Uterus (tissue), 4 donors: ENCODE data around the gene SLC25A26. TPM values are rescaled to one million over a fixed set of nuclear protein-coding genes. Genes with fewer than 3 reads are reported as not detected.

Experiments
- DNase-seq, 2 donors: peaks; one replicate each; pipeline ENCODE4 v3.0.0-alpha.2; 2019 to 2020
- H3K27ac ChIP-seq, 2 donors: fragments of 200-600 bp; sonication (generic); 1 replicate in 1 of 2; 2 replicates in 1 of 2; pipeline ENCODE4 v1.5.1; 2016 to 2018
- H3K27me3 ChIP-seq, 2 donors: fragments of 200-600 bp; sonication (generic); one replicate each; pipeline ENCODE4 v1.5.1; 2018 to 2019; ENCODE audit warnings: control low read depth in 1 of 2
- H3K36me3 ChIP-seq, 2 donors: fragments of 200-600 bp; sonication (generic); one replicate each; pipeline ENCODE4 v1.5.1; 2019; ENCODE audit warnings: control low read depth in 1 of 2
- H3K4me1 ChIP-seq, 2 donors: fragments of 200-600 bp; sonication (generic); one replicate each; pipeline ENCODE4 v1.5.1; 2018 to 2019; ENCODE audit warnings: control low read depth in 1 of 2
- H3K4me3 ChIP-seq, 2 donors: fragments of 200-600 bp; sonication (generic); 1 replicate in 1 of 2; 2 replicates in 1 of 2; pipeline ENCODE4 v1.5.1; 2018 to 2019; ENCODE audit warnings: mild to moderate bottlenecking in 1 of 2
- H3K9me3 ChIP-seq, 2 donors: fragments of 200-600 bp; sonication (generic); one replicate each; pipeline ENCODE4 v1.5.1; 2019; ENCODE audit warnings: control low read depth in 1 of 2
- CTCF ChIP-seq, 4 experiments: fragments of 200-600 bp in 2 of 4; fragments of 450-650 bp in 2 of 4; sonication (generic) in 2 of 4; IDR thresholded peaks; one replicate each; pipeline ENCODE4 v1.5.1; 2016 to 2019; ENCODE audit warnings: antibody characterized with exemption in 4 of 4, mild to moderate bottlenecking in 2 of 4, moderate library complexity in 1 of 4
- POLR2A ChIP-seq, 2 donors: fragments of 450-650 bp; IDR thresholded peaks; one replicate each; pipeline ENCODE4 v1.6.1; 2016; ENCODE audit warnings: antibody characterized with exemption in 2 of 2, mild to moderate bottlenecking in 1 of 2, moderate library complexity in 1 of 2
- intact Hi-C: fragments of 100-400 bp; cut with DNase I; formaldehyde crosslinking; loops from one replicate; pipeline ENCODE4 v1.15.1; 2023; ENCODE audit warnings: low total_unique reads
- total RNA-seq, 4 donors: library from RNA; depleted of rRNA in 3 of 4; stranded (reverse); fragments of >200 nt in 3 of 4; gene quantifications; one replicate each; pipeline versions ENCODE4 v1.1.0 to v1.2.4, GENCODE V29; 2014 to 2023
- donor health status: DM: yes; HTN: yes; CAD: no.

Gene SLC25A26
- total RNA-seq, 4 donors from 2014 or later = 10.6 to 24.9 (median 17.8) TPM

- Histone ChIP-seq H3K4me1 (no peaks in the 10 kb centered on the region), H3K36me3 (no peaks in the 10 kb centered on the region)
- TF ChIP-seq CTCF (IDR thresholded peaks at IDR 0.05) (no peak), POLR2A (IDR thresholded peaks at IDR 0.05) (no peak)
Measured at GRCh38 chr3:66242788-66243464, 22.1 kb downstream of the SLC25A26 start.

GRCh38 chr3:66248641-66249040 lies 27.8 kb downstream of the SLC25A26 start:
- Histone ChIP-seq H3K9me3 (no peaks in the 10 kb centered on the region), H3K27me3 (no peaks in the 10 kb centered on the region), H3K36me3 (no peaks in the 10 kb centered on the region), H3K27ac (no peak overlapping the region), H3K4me3 (no peak overlapping the region), H3K4me1 (no peaks in the 10 kb centered on the region)
- DNase-seq = no peak
- TF ChIP-seq POLR2A (IDR thresholded peaks at IDR 0.05) (no peak), CTCF (IDR thresholded peaks at IDR 0.05) (no peak)
- intact Hi-C loops = no loop called here

More at GRCh38 chr3:66242788-66243464, 22.1 kb downstream of the SLC25A26 start:
- no peak overlapping the region for H3K4me3 ChIP-seq
- intact Hi-C loops = no loop called here
- no peaks in the 10 kb centered on the region for H3K9me3 ChIP-seq
- no peak overlapping the region for H3K27ac ChIP-seq
- H3K27me3 ChIP-seq = no peaks in the 10 kb centered on the region
- DNase-seq = no peak

GRCh38 chr3:66253790-66254620 lies 33.2 kb downstream of the SLC25A26 start:
- intact Hi-C loops = loop anchor here (10.0 kb wide), 1 partner anchor 561 kb away; no protein-coding TSS in a partner anchor

GRCh38 chr3:66255865-66256264 lies 35.1 kb downstream of the SLC25A26 start:
- no peak for TF ChIP-seq CTCF (IDR thresholded peaks at IDR 0.05)
- DNase-seq = no peak
- no peaks in the 10 kb centered on the region for H3K27me3 ChIP-seq
- no peaks in the 10 kb centered on the region for H3K4me1 ChIP-seq
- no peaks in the 10 kb centered on the region for H3K36me3 ChIP-seq
- intact Hi-C loops = loop anchor here (10.0 kb wide), 1 partner anchor 559 kb away; no protein-coding TSS in a partner anchor
- no peak overlapping the region for H3K27ac ChIP-seq
- no peaks in the 10 kb centered on the region for H3K9me3 ChIP-seq
- no peak overlapping the region for H3K4me3 ChIP-seq

More at GRCh38 chr3:66253790-66254620, 33.2 kb downstream of the SLC25A26 start:
- Histone ChIP-seq H3K36me3 (no peaks in the 10 kb centered on the region), H3K27ac (no peak overlapping the region), H3K9me3 (no peaks in the 10 kb centered on the region), H3K4me3 (no peak overlapping the region), H3K27me3 (no peaks in the 10 kb centered on the region), H3K4me1 (no peaks in the 10 kb centered on the region)
- no peak for DNase-seq
- no peak for TF ChIP-seq POLR2A (IDR thresholded peaks at IDR 0.05)
- peak; percentile 61 to 75 (median 72) for TF ChIP-seq CTCF (IDR thresholded peaks at IDR 0.05)

- intact Hi-C loops = loop anchor here (10.0 kb wide), 1 partner anchor 558 kb away; no protein-coding TSS in a partner anchor
- Histone ChIP-seq H3K4me3 (no peak overlapping the region), H3K27ac (no peak overlapping the region), H3K4me1 (no peaks in the 10 kb centered on the region), H3K27me3 (no peaks in the 10 kb centered on the region), H3K36me3 (no peaks in the 10 kb centered on the region), H3K9me3 (no peaks in the 10 kb centered on the region)
- DNase-seq = no peak
- TF ChIP-seq POLR2A (IDR thresholded peaks at IDR 0.05) = no peak
- TF ChIP-seq CTCF (IDR thresholded peaks at IDR 0.05) = no peak
Measured at GRCh38 chr3:66256806-66257205, 36.0 kb downstream of the SLC25A26 start.
